ENCODE results near the gene SLC22A16.

DNA sequence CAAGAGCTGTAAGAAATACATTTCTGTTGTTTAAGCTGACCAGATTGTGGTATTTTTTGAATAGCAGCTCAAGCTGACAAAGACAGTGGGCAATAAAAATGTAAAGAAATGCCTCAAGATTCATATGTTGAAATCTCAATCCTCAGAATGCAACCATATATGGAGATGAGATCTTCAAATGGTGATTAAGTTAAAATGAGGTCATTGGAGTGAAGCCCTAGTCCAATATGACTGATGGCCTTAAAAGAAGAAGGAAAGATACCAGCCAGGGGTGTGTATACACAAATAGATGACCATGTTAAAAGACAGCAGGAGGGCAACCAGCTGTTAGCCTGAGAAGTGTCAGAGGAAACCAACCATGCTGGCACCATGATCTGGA lies 54.0 kb downstream of the SLC22A16 start:
- TF ChIP-seq, protein P1, sequence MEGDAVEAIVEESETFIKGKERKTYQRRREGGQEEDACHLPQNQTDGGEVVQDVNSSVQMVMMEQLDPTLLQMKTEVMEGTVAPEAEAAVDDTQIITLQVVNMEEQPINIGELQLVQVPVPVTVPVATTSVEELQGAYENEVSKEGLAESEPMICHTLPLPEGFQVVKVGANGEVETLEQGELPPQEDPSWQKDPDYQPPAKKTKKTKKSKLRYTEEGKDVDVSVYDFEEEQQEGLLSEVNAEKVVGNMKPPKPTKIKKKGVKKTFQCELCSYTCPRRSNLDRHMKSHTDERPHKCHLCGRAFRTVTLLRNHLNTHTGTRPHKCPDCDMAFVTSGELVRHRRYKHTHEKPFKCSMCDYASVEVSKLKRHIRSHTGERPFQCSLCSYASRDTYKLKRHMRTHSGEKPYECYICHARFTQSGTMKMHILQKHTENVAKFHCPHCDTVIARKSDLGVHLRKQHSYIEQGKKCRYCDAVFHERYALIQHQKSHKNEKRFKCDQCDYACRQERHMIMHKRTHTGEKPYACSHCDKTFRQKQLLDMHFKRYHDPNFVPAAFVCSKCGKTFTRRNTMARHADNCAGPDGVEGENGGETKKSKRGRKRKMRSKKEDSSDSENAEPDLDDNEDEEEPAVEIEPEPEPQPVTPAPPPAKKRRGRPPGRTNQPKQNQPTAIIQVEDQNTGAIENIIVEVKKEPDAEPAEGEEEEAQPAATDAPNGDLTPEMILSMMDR (IDR thresholded peaks at IDR 0.05) = no peak
- TF ChIP-seq SP1 (CRISPR knock-in tag; conservative IDR thresholded peaks at IDR 0.05) = no peak
- no peak for TF ChIP-seq SMAD4 (CRISPR knock-in tag; IDR thresholded peaks at IDR 0.05)
- TF ChIP-seq NFYB (CRISPR knock-in tag; conservative IDR thresholded peaks at IDR 0.05; ENCODE audit: low read depth) = no peak
- TF ChIP-seq IRF2 (CRISPR knock-in tag; IDR thresholded peaks at IDR 0.05; ENCODE audit: borderline replicate concordance, low read depth) = no peak
- TF ChIP-seq ZNF219 (CRISPR knock-in tag; IDR thresholded peaks at IDR 0.05; ENCODE audit: borderline replicate concordance) = no peak
- TF ChIP-seq, protein P2, sequence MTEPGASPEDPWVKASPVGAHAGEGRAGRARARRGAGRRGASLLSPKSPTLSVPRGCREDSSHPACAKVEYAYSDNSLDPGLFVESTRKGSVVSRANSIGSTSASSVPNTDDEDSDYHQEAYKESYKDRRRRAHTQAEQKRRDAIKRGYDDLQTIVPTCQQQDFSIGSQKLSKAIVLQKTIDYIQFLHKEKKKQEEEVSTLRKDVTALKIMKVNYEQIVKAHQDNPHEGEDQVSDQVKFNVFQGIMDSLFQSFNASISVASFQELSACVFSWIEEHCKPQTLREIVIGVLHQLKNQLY (CRISPR knock-in tag; IDR thresholded peaks at IDR 0.05) = no peak
- TF ChIP-seq, protein P3, sequence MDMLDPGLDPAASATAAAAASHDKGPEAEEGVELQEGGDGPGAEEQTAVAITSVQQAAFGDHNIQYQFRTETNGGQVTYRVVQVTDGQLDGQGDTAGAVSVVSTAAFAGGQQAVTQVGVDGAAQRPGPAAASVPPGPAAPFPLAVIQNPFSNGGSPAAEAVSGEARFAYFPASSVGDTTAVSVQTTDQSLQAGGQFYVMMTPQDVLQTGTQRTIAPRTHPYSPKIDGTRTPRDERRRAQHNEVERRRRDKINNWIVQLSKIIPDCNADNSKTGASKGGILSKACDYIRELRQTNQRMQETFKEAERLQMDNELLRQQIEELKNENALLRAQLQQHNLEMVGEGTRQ (CRISPR knock-in tag; IDR thresholded peaks at IDR 0.05) = no peak
- TF ChIP-seq, protein P4, sequence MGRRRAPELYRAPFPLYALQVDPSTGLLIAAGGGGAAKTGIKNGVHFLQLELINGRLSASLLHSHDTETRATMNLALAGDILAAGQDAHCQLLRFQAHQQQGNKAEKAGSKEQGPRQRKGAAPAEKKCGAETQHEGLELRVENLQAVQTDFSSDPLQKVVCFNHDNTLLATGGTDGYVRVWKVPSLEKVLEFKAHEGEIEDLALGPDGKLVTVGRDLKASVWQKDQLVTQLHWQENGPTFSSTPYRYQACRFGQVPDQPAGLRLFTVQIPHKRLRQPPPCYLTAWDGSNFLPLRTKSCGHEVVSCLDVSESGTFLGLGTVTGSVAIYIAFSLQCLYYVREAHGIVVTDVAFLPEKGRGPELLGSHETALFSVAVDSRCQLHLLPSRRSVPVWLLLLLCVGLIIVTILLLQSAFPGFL (CRISPR knock-in tag; IDR thresholded peaks at IDR 0.05; ENCODE audit: borderline replicate concordance) = no peak
- TF ChIP-seq, protein P5, sequence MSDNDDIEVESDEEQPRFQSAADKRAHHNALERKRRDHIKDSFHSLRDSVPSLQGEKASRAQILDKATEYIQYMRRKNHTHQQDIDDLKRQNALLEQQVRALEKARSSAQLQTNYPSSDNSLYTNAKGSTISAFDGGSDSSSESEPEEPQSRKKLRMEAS (CRISPR knock-in tag; IDR thresholded peaks at IDR 0.05) = no peak
- TF ChIP-seq, protein P6, sequence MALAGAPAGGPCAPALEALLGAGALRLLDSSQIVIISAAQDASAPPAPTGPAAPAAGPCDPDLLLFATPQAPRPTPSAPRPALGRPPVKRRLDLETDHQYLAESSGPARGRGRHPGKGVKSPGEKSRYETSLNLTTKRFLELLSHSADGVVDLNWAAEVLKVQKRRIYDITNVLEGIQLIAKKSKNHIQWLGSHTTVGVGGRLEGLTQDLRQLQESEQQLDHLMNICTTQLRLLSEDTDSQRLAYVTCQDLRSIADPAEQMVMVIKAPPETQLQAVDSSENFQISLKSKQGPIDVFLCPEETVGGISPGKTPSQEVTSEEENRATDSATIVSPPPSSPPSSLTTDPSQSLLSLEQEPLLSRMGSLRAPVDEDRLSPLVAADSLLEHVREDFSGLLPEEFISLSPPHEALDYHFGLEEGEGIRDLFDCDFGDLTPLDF (CRISPR knock-in tag; IDR thresholded peaks at IDR 0.05) = no peak
